GM18907 (cell line): Measurements from ENCODE around the gene MEIOSIN.
"Not testable (repeated sequence)": the region's sequence is repeated elsewhere in the genome, so short reads cannot be mapped to it uniquely, and the experiment has no call there.

Source experiments
- ATAC-seq: cut with Tn5 transposase; IDR thresholded peaks from one replicate; pipeline ENCODE4 v1.9.1; 2021; ENCODE audit warnings: mild to moderate bottlenecking, moderate library complexity; ENCODE audit not compliant: unreplicated experiment

Gene MEIOSIN, protein sequence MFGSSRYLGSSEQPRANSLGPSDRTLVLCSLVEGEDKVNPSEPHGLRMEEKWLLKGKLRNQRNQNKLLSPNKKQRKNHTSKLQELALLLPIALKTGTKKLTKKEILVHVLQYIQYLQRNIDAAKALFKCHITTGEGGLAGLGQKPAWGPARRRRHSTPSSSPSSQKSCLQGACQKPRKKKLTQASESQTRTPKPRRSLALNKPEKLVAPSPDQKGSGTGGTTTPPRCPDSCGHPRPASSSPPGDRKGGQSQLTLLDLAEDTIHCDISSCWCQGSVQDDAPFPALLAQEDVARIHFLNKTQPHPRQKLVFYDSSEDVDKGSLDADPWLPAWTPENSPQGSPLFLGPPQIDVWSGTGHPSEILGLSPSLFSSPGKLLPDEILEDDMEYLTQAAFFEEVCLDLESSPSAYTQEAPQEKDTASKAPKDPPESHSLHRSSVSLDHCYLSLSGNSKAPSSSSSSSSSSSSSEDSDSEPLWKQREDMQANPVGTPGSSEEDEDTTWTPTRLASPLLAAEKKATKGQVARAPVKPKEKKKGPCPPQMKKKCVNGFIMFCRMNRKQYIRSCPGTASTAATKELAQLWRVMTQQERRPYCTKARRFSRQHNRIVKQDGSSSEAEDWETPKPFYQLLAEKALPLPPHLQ

DNA sequence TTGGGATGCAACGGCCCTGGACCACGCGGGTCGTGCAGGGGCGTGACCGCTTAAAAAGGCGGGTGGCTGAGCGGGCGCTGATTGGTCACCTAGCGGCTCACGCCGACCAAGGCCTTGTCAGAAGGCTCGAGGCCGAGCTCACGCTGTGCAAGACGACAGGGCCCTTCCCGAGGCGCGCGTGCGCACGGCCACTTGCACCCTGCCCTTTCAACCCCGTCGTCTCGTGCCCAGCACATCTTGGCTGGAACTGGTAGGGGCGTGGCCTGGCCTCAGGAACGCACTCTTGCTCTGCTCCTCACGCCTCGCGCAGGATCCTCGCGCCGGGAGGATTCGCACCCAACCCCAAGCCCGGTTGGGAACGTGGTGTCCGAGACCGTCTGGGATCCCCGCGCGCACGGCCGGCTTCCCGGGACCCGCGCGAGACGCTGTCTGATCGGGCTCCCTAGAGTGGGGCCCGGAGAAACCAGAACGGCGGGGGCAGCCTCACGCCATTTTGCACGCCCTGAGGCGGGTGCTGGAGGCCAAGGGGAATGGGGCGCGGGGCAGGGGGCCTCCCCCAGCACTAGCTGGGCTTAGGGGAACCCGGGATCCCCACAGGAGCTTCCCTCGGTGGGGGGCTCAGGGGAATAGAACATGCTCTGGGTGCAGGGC, at the start of gene MEIOSIN:
TSS of gene MEIOSIN (plus strand) at position 280 of the 651 bp plus-strand sequence. CDS start 1,938 bp downstream, outside the sequence.
- ATAC-seq, result no peak

DNA sequence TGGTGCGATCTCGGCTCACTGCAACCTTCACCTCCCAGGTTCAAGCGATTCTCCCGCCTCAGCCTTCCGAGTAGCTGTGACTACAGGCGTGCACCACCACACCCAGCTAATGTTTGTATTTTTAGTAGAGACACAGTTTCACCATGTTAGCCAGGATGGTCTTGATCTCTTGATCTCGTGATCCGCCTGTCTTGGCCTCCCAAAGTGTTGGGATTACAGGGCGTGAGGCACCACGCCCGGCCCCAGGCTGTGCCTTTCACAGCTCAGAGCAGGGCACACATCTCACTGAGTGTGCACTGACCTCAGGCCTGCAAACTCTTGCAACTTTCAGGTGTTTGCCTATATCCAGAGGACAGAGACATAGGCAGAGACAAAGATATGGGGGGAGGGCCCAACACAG, 48.2 kb upstream of the MEIOSIN start:
- ATAC-seq, result not testable (repeated sequence)

DNA sequence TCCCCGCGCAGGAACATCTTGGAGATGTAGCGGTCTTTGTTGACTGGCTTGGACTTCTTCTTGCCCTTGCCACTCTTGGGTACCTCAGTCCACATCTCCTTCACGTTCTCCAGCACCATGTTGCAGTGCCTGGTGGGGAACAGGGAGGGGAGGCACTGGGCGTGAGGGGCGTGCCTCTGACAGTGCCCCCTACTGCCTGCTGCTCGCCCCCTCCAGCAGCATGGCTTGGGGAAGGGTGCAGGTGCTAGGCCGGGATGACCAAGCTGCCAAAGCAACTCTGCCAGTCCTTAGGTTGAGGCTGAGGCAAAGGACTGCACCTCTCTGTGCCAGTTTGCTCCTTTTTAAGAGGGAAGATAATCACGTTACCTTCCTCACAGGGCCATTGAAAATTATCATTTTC, 45.6 kb upstream of the MEIOSIN start:
- no peak for ATAC-seq

DNA sequence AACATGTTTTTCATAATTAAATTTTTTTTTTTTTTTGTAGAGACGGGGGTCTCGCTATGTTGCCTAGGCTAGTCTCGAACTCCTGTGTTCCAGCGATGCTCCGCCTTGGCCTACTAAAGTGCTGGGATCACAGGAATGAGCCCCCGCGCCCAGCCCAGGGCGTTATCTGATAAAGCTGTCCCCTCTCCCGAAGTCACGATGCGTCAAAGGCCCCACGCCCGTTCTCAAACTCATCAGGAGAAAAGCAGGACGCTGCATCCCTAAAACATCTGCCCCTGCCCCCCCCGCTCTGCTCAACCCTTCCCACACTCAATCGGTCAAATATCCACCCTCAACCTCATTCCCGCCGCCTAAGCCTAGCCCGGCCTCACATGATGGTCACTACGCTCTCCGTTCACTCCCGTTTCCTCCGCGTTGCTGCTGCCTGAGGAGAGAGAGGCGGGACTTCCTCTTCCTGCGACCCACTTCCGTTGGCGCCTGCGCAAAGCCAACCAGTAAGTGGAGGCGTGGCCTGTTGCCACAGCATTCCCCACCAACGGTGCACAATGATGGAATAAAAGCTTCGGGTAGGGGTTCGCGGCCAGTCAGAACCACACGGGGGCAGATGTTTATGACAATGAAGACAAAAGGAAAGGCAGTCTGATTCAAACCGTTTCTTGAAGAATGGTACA, 41.6 kb upstream of the MEIOSIN start, which contains the start of gene SNRPD2:
TSS of gene SNRPD2 (minus strand) at position 438 of the 671 bp plus-strand sequence. CDS start at position 373, 65 bp downstream.
- peak; percentile 56 for ATAC-seq

DNA sequence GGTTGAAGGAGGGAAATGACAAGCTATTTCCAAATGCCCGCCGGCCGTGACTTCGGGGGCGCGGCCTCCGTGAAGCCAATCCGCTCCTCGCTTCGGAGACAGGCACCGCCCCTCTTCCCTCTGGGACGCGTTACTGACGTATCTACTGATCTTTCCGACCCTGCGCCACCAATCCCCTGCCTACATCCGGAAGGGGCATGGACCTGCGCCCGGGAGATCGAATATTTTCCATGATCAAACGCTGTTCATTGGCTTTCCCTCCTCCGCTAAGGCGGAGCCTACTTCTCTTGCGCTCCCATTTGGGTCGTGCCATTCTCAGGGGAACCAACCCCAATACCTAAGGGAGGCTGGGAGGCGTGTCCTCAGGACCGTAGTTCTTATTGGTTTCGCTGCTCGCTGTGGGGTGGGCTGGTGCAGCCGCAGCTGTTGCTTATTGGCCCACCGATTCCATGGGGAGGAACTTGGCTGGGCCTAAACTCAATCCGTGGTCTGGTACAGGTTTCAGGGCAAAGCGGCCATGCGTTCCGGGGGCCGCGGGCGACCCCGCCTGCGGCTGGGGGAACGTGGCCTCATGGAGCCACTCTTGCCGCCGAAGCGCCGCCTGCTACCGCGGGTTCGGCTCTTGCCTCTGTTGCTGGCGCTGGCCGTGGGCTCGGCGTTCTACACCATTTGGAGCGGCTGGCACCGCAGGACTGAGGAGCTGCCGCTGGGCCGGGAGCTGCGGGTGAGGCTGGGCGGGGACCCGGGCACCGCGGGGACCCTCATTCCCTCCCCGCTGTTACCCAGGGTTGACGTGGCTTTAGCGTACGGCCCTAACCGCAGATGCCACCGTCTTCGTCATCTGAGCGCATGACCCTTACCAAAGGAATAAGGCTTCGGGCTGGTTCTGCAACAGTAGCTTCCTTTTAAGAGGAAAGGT, 40.8 kb upstream of the MEIOSIN start, which contains the start of gene QPCTL:
TSS of gene QPCTL (plus strand) at position 480 of the 919 bp plus-strand sequence. CDS start at position 518, 38 bp downstream.
- peak; percentile 87 for ATAC-seq

DNA sequence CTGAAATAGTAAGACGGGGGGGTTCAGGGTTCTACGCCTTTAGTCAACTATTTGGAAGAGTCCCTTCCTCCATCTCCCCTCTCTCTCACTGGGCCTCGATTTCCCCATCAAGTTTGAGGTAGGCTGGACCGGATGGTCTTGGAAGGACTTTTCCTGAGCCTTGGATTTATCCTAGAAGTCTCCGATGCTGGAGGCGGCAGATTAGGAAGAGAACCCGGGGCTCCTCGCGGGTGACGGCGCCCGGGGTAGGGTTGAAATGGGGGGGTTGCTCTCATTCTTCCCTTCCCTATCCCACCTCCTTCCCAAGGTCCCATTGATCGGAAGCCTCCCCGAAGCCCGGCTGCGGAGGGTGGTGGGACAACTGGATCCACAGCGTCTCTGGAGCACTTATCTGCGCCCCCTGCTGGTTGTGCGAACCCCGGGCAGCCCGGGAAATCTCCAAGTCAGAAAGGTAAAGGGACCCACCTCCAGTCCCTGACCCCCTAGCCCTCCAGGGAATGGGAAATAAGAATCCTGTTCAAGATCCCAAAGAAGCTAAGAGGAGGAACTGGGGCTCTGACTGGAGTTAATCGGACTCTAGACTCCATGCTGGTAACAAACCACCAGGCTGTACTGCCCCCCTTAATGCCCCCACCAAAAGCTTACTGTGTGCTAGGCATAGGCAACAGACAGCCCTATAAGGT, 40.0 kb upstream of the MEIOSIN start:
- ATAC-seq, result no peak

DNA sequence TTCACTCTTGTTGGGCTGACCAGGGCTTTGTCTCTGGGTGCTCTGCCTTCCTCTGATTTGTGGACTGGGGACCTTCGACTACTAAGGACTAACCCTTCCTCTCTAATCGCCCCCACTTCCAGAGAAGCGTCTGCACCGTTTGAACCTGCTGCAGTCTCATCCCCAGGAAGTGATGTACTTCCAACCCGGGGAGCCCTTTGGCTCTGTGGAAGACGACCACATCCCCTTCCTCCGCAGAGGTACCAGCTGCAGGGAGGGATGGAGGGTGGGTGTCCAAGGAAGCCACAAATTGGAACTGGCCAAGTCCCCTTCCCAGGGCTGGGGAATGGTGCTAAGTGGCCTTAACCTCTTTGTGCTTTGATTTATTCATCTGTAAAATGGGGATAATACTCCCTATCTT, 31.6 kb upstream of the MEIOSIN start:
- no peak for ATAC-seq

DNA sequence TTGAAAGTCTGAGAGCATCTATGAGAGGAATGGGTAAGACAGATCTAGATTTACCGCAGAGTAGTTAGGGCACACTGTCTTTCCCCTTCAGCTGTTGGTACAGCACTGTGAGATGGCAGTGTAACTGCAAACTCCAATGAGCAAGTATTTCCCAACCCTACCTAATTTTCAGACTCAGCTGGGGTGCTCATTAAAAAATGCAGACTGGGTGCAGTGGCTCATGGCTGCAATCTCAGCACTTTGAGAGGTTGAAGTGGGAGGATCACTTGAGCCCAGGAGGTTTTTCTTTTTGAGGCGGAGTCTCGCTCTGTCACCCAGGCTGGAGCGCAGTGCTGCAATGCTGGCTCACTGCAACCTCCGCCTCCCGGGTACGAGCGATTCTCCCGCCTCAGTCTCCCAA, 28.1 kb upstream of the MEIOSIN start:
- no peak for ATAC-seq

DNA sequence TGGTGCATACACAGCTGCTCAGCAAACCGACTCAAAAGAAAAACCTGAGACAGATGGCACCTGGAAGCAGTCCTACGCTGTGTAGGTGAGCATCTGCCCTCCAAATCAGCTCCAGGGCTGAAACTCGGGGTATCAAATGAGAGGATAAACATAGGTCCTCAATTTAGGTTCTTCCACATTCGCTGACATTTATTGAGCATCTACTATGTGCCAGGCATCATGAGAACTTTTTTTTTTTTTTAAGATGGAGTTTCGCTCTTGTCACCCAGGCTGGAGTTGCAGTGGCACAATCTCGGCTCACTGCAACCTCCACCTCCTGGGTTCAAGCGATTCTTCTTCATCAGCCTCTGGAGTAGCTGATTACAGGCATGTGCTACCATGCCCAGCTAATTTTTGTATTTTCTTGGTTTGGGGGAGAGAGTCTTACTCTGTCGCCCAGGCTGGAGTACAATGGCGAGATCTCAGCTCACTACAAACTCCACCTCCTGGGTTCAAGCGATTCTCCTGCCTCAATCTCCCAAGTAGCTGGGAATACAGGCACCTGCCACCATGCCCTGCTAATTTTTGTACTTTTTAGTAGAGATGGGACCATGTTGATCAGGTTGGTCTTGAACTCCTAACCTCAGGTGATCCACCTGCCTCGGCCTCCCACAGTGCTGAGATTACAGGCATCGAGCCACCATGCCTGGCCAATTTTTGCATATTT, 27.4 kb upstream of the MEIOSIN start:
- ATAC-seq, result peak; percentile 3

DNA sequence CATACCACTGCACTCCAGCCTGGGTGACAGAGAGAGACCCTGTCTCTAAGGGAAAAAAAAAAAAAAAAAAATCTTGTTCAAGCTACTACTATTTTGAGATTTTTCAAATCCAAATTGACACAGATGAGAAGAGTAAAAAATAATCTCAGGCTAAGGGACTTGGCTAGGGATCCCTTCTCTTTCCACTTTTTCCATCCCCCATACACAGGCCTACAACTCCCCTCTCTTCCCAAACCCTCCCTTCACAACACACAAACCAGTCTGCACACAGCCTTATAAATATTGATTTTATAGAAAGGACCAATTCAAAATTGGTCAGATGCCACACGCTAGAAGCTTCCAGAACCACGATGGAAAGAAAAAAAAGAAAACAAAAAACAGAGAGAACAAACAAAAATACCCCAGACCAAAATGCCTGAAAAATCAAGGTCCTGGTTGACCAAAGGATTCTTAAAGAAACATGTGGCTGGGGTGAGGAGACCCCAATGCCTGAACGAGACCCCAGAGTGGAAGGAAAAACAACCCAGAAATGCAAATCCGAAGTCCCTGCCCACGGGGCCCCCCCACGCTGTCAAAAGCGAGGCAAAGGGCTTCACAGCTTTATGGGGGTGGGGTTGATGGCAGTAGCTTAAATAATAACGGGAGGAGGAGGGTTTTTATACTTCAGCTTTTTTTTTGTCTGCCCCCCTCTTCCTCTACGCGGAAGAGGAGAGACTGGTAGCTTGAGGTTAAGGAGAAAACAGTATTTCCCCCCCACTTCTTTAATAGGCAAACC, 22.7 kb upstream of the MEIOSIN start:
- no peak for ATAC-seq

DNA sequence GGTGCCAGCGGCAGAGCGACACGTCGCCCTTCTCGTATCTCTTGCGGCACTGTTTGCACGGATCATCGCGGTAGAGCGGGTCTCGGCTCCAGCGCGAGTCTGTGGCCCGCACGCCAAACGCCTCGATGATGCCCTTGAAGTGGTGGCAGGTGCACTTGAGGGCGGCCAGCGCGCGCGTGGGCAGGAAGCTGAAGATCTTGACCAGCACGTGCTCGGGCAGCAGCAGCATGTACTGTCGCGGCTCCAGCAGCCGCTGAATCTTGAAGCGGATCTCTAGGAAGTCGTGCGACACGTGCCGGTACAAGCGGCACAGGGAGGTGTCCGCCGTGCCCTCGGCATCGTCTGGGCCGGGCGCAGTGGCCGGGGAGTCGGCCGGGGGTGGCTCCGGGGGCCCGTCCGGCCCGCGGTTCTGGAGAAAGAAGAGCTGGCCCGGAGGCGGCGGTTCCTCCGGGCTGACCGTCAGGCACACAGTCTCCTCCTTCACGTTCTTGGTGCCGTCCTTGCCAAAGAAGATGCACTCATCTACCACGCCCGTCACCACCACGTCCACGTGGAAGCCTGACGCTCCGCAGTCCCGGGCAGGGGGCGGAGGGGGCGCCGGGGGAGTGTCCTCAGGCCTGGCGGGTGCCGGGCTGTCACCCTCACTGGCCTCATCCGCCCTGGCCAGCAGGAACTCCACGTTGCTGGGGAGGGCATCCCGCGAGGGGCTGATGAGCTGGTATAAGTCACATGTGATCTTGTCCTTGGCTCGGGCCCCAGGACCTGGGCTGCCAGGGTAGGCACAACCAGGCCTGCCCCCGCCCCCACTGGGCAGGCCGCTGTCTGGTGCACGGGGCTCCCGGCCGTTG, 21.2 kb upstream of the MEIOSIN start:
- ATAC-seq, result no peak

DNA sequence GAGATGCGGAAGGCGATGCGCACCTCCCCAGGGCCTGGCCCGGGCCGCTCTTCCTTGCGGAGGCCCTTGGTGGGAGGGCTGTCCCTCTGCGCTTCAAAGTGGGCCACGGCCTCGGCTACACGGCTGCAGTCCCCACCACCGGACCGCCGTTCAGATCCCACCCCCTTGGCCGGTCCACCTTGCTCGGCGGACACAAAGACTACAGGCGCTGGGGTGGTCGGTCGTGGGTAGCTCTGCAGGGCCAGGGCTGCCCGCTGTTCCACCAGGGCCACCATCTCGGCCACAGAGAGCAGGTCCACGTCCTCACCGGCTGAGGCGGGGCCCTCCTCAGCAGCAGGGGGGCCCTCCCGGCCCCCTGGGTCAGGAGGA, 20.6 kb upstream of the MEIOSIN start:
- ATAC-seq, result no peak

DNA sequence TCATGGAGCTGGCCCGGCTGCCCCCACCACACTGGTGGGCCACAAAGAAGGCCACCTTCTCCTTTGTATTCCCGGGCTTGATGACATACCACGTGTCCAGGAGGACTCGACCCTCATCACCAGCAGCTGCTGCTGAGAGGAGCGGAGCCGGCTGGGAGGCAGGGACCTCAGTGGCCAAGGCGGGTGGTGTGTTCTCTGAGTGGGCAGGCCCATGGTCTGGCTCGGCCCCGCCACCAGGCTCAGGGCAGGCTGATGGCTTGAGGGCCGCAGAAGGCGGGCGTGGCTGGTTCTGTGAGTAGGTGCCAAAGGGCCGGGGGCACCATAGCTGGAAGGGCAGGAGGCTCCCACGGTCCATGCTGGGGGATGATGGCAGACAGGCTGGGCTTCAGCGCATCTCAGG, 20.1 kb upstream of the MEIOSIN start:
- ATAC-seq, result no peak

DNA sequence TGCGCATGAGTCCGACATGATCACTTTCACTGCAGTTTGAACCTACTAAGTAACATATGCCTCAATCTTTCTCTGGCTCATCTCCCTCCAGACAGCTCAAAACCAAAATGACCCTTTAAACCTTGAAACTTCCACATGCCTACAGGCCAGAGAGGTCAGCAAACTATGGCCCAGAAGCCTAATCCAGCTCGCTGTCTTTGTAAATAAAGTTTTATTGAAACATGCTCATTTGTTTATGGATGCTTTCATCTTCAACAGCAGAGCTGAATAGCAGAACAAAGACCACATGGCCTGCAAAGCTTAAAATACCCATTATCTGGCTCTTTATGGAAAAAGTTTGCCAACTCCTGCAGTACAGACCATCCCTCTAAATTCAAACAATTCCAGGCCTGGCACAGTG, 18.1 kb upstream of the MEIOSIN start:
- ATAC-seq, result no peak

DNA sequence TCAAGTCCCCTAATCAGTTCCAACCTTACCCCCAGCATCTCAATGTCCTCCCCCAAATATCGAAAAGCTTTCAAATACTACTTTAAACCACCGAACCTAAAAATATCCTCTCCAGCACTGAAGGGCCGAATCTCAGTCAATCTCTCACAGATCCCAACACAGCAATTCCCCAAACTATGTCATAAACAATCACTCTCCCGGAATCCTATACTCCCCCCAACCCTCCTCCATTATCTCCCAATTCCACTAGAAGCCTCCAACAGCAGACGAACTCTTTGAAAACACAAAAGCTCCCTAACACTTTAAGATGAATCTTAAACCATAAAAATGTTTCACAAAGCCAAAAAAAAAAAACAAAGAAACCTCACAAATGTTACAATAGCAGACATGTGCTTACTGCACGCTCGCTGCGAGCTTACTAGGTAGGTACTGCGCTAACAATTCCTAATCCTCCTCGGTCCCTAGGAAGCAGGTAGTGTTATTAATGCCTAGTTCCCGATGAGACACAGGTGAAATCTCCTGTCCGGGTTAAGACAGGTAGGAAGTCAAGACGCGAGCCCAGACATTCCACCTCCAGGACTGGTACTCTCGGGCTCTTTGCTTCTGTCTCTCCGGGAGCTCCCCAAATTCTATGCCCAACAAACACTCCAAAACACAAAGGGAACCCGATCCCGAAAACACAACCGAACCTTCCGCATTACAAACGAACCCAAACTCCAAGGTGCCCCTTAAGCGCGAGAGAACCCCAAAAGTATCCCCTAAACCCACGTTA, 16.7 kb upstream of the MEIOSIN start:
- no peak for ATAC-seq
